DMS 273 (cell line): ENCODE measurements around the gene RREB1.

Source experiments
- DNase-seq: peaks from one replicate; lab custom pipeline; 2025; ENCODE audit not compliant: unreplicated experiment; lab: John Stamatoyannopoulos, UW

RREB1 gene

GRCh38 chr6:7282097-7282906 lies 174.5 kb downstream of the RREB1 start:
- no peak for DNase-seq

- no peak for DNase-seq
Measured at GRCh38 chr6:7283676-7284075, 175.9 kb downstream of the RREB1 start.

GRCh38 chr6:7285416-7285815 lies 177.7 kb downstream of the RREB1 start:
- no peak for DNase-seq

- no peak for DNase-seq
Measured at GRCh38 chr6:7290079-7290478, 182.3 kb downstream of the RREB1 start.

GRCh38 chr6:7292596-7293255 lies 185.0 kb downstream of the RREB1 start:
- DNase-seq: no peak

- DNase-seq: no peak
Measured at GRCh38 chr6:7295916-7296315, 188.2 kb downstream of the RREB1 start.

DNA sequence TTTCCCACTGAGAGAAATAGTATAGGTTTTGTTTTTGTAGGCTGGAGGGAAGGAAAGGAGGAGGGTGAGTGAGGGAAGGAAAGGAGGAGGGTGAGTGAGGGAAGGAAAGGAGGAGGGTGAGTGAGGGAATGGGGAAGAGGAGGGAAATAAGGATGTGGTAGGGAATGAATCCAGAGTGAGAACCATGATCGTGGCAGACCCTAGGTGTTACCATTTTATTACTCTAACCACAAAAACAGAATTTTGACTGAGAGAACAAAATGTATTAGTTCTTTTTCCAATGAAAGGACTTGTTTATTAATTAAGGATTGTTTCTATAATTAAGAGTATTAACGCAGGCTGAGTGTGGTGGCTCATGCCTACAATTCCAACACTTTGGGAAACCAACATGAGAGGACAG lies 188.8 kb downstream of the RREB1 start:
- no peak for DNase-seq

DNA sequence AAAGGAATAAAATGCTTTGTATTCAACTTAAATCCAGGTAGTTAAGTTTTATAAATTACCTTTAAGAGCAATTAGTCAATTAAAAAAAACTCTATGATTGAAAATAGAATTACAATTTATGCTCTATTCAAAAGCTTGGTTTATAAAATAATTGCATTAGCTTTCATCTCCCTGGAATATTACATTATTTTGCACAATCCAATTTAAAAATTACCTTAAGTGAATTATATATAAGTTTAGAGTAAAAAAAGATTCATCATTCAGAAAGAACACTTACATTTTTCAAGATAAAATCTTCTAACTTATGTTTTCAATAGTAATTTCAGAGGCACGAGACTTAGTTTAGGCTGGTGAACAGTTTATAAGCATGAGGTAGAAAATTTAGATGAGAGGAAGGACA lies 190.4 kb downstream of the RREB1 start:
- DNase-seq: no peak

DNA sequence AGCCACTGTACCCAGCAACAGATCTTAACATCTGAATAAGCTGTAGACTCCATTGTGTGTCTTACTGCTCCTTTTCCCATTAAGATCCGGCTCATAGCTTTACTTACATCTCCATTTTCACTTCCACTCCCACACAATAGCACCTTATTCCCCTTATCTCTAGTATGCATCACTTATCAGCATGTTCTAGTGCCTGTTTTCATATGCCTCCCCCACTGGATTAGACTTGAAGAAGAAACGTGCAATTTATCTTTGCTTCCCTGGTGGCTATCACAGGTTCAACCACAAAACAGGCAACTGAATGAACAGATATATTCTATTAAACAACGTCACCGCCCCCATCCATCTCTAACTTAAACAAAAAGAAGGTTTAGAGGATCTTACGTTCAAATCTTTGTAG lies 193.2 kb downstream of the RREB1 start:
- no peak for DNase-seq
